ENCODE results near the gene CHD5.

The CHD5 gene

DNA sequence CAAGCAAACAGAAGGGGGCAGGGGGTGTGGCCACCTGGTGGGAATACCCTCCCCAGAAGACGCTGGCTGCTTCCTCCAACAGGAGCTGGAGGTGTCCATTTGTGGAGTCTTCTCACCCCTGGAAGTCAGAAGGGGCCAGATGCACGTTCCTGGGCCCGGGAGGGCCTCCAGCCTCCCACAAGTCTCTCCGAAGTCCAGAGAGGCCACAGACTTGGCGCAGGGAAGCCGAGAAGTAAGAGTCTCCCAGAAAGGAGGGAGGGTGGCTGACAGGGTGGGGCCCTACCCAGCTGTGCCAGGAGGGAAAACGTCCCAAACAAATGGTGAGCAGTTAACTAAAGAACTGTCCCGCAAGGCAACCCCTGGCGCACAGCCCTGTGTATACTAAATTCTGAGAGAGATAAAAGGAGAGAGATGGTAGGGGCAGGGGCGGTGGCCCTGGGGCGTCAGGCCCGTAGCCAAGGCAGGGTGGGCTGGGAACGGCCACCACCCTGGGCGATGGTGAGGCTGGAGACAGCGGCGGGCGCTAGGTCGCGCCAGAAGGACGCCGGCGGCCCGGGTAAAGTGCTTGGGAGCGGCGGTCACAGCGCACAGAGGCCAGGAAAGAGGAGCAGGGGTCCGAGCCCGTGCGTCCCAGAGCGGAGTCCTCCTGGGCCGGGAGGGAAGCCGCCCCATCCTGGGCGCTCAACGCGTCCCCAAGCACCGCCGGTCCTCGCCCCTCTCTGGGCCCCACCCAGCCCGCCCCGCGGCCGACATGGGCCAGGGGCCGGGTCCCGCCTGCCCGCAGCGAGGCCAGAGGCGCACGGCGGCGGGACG lies 1.2 kb downstream of the CHD5 start:
- no peak for DNase-seq
- intact Hi-C loops (cut with DNase I), result no loop called here

DNA sequence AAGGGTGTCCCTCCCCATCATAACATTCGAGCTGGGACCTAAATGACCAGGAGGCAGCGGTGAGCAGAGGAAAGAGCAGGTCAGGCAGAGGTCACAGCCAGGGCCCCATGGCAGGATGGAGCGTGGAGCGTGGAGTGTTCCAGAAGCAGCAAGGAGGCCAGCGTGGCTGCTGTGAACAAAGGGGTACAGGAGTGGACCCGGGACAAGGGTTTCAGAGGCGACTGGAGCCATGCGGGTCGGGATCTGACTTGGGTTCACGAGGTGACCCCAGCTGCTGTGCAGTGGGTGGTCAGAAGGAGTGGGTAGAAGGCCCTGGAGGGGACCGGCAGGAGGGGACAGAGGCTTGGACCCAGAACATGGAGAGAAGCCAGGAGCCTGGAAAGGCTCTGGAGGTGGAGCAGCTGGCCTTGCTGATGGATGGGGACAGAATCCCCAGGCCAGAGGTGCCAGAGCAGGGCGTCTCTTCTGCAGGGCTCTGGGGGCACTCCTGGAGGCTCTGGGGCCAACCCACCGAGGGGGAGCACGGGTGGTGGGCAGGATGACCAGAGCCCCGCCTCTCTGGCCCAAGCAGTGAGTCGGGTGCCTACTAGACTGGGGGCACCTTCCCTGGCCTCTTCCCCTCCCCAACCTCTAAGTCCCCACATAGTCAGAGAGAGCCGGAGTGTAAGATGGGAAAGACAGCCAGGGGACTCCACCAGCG lies 2.3 kb downstream of the CHD5 start:
- no peak for DNase-seq
- intact Hi-C loops (cut with DNase I), result no loop called here

DNA sequence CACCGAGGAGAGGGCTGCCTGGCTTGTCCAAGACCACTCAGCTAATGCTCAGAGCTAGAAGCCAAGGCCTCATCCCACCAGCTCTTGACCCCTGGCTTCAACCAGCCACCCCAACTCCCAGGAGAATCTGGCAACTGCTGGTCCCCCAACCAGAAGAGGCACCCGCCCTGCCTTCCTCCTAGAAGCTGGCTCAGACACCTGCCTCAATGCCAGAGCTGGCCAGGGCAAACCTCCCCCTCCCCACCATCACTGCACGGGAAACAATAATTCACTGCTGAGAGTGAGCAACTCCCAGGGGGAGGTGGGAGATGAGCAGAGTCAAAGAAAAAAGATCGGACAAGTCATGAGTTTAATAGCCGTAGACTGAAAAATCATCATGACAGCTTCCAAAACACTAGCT lies 3.3 kb downstream of the CHD5 start:
- intact Hi-C loops (cut with DNase I), result no loop called here
- DNase-seq, result no peak

DNA sequence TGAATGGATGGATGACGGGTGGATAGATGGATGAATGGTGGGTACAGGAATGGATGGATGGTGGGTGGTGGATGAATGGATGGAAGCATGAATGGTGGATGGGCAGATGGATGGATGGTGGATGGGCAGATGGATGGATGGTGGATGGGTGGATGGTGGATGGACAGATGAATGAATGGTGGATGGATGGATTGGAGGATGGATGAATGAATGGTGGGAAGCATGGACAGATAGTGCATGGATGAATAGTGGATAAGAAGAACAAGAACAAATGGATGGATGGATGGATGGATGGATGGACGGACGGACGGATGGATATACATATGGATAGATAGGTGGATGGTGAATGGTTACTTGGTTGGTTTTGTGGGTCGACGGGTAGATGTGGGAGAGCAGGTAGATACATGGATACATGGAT lies 4.7 kb downstream of the CHD5 start:
- intact Hi-C loops (cut with DNase I), result no loop called here

DNA sequence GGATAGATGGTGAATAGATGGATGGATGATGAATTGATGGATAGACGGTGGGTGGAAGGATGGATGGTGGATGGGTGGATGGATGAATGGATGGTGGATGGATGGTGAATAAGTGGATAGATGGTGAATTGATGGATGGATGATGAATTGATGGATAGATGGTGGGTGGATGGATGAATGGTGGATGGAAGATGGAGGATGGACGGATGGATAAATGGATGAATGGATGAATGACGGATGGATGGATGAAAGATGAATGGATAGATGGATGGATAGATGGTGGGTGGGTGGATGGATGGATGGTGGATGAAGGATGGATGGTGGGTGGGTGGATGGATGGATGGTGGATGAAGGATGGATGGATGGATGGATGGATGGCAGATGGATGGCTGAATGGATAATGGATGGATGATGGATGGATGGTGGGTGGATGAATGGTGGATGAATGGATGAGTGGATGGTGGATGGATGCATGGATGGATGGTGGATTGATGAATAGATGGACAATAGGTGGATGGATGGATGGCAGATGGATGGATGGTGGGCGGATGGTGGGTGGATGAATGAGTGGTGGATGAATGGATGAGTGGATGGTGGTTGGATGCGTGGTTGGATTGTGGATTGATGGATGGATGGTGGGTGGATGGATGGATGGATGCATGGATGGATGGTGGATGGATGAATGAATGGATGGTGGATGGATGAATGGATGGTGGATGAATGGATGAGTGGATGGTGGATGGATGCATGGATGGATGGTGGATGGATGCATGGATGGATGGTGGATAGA lies 5.3 kb downstream of the CHD5 start:
- no peak for DNase-seq
- intact Hi-C loops (cut with DNase I), result no loop called here

More for the DNA sequence above, 4.7 kb downstream of the CHD5 start:
- DNase-seq, result no peak

DNA sequence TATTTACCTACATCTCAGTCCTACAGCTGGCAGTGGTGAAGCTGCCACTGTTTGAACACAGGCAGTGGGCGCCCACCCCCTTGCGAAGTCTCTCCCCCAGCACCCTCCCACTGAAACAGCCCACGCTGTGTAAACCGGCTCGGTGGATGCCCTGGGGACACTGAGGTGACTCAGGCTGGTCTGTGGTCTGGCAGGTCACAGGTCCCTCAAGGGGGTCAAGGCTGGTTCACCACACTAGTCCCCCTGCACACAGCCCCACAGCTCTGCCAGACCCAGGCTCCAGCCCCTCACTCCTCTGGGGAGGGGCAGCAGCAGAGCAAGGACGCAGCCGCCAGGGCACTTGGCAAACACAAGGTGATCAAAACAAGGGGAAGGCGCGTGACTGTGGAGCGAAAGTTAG lies 7.6 kb downstream of the CHD5 start:
- no peak for DNase-seq
- intact Hi-C loops (cut with DNase I), result no loop called here

DNA sequence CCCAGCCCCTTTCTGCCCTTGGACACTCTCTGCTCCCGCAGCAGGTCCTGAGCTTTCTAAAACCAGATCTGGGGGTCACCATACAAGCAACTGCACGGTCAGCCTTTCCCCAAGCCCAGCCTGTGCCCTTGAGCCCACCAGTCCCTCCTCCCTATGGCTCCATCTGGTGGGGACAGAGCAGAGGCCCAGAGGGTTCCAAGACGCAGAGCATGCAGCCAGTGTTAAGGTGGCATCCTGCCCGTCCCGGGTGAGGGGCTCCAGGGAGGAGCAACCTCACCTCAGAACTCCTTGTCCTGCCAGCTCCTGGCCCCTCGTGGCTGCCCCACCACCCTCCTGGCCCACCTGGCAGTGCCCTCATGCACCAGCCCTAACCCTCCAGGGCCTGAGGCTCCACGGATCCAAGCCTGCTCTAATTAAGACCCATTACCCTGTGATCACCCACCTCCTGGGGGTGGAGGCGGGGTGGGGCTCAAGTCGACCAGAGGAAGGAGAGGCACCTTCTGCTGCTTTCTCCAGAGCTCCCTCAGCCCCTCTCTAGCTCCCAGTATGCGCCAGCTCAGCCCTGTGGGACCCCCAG lies 8.5 kb downstream of the CHD5 start:
- no peak for DNase-seq
- intact Hi-C loops (cut with DNase I), result no loop called here

DNA sequence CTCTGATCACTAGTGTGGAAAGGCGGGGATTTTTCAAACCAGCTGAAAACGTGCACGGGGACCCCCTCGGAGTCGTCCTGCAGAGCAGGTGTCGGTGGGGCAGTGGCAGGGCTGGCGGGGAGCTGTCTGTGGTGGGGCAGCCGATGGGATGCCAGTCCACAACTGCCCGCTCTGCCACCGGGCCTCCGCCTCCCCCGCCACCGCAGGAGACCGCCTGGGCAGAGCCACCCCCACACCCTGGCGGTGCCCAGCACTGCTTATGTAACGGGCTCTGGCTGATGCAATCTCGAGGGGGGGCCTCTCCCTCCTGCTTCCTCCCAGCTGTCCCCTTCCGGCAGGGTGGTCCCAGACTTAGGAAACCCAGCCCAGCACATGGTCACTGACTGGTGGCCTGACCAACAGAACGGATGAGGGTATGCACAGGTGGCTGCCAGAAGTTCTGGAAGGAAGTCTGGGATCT lies 9.3 kb downstream of the CHD5 start:
- peak in 10 of 42 donors; percentile 25 to 71 (median 37) for DNase-seq
- intact Hi-C loops (cut with DNase I), result no loop called here

DNA sequence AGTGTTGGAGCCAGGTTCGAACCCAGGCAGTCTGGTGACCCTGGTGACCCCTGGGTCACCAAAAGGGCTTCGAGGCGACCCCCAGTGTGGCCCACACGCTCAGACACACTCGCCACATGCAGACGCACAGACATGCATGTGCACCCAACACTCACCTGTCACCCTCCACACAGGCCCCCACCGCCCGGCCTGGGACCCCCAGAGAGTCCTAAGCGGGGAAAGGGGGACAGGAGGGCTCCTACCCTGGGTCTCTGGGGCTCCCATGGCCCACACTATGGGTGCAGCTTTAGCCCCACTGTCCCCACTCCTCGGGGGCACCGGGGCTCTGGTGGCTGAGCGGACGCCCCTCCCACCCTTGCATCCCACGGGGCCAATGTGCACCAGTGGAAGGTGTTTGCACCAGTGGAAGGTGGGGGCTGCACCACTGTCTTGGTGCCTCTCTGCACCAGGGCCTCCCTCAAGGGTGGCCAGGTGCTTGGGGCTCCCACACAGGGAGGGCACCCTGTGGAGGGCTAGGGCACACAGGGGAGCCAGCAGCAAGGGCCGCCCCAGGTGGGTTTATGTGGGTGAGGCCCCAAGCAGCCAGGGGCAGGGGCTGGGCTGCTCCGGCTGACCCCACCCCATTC lies 9.9 kb downstream of the CHD5 start:
- intact Hi-C loops (cut with DNase I), result no loop called here
- no peak for DNase-seq

DNA sequence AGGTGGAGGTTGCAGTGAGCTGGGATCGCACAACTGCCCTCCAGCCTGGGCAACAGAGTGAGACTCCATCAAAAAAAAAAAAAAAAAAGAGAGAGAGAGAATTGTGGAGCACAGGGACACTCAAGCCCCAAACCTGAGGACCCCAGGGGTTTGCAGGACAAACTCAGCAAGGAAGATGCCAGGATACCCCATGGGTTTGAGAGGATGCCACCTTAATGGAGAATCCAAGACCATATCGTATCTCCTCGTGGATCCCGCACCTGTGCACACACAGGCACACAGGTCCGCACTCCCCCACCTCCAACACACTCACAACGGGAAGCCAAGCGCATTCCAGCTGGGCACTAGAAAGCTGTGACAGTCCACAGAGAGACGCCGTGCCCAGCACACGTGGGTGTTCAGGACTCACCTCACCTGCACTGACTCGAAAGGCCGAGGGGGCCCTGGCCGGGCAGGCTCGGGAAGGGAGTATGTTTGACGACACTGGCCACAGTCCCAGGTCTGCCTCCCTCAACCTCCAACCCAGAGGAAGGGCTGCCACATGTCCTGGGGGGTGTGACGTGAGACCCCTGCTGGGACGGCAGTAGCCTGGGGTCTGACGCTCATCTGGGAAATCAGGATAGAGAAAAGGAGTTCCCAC lies 11.1 kb downstream of the CHD5 start:
- intact Hi-C loops (cut with DNase I), result no loop called here
- no peak for DNase-seq

DNA sequence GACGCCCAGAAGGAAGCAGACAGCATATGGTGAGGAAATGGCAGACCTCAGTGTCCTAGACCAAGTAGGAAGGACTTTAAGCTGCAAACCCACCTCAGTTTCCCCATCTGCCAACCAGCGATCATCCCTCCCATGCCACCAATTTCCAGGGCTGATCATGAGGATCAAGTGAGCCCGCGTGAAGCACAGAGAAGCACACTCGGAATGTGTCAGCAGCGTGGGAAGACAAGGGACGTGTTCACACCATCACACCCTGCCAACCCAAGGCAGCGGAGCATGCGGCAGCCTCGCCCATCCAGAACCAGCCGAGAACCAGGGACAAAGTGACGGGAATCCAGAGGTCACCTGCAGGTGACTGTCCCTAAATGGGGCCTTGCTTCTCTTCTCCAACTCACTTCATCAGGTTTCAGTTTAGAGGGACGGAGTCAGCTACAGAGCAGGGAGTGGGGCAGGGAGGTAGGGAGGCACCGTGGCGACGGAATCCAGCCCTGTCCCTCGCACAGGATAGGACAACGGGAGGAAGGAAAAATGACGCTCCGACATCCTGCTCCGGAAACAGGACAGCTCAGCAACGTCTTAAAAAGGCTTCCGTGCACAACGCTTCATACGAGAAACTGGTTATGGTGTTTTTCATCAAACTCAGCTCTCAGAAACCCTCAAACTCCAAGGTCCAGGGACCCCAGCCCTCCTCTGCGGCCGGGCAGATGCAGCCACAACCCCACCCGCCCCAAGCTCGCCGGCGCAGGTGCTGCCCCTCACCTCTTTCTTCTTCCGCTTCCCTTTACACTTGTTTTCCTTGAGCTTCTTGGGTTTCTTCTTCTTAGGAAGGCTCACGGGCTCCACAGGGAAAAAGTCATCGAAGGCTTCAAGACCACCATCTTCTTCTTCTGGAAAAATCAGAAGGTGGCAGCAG lies 12.5 kb downstream of the CHD5 start:
- no peak for DNase-seq
- intact Hi-C loops (cut with DNase I), result no loop called here

DNA sequence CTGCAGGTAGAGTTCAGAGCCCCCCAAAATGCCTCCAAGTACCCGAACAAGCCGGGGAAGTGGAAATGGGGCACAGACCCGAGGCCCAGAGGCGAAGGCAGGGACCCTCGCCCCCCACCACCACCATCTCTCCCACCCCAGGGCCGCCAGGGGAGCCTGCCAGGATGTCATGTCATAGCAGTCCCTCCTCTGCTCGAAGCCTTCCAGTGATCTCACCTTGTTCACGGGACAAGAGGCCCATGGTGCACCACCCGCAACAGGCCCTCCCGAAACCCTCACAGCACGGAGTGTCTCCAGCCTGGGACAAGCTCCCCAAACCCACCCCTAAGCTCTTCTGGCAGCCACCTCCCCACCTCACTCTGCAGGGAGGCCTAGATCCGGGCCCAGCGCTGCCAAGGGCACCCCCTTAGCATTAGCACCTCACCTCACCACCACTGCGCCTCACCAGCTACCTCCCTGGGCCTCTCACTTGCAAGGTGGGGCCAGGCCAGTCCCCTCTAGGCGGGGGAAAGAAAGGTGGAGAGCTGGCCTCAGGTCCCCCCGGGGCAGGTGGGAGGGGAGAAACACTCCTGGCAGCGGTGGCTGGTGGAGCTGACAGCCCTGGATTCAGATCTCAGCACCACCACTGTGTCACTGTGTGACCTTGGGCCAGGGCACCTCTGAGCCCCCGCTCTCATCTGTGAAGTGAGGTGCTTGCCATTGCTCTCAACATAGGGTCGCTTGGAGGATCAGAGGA lies 13.3 kb downstream of the CHD5 start:
- intact Hi-C loops (cut with DNase I), result no loop called here
- DNase-seq, result no peak

DNA sequence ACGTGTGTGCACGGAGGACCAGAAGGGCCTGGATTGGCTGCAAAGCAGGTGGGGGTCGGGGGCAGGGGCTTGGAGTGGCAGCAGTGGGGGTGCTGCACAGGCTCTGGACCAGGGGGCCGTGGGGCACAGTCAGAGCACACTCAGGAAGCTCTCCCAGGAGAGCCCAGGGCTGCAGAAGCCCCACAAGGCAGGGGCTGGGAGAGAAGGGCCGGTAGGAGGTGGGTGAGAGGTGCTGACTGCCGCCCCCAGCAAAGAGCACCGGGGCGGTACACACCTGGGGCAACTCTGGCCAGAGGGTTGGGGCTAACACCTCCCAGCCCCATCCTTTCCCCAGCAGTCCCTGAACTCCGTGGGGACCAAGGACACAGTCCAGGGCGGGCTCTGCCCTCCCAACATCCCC lies 13.9 kb downstream of the CHD5 start:
- no peak for DNase-seq
- intact Hi-C loops (cut with DNase I), result no loop called here

DNA sequence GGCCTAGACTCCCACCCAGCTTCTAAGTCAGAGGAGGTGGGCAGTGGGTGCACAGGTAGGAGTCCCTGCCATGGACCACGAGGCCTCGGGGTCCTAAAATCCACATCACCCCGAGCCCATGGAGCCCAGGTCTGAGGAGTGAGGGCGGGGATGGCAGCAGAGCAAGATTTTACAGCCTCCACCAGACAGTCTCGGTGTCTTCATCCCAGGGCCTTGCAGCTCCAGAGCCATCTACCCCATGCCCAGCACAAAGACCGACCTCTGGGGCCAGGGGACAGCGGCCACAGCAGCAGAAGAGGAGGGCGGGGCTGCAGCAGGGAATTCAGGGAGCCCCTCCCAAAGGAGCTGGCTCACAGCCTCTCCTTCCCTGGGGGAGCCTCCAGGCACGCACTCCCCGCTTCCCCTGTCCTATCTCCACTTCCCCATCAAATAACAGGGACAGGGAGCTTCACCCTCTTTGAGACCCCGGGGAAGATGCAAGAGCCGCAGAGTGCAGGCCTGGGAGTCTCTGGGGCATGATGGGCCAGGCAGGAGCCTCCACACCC lies 14.6 kb downstream of the CHD5 start:
- DNase-seq, result no peak
- intact Hi-C loops (cut with DNase I), result no loop called here

DNA sequence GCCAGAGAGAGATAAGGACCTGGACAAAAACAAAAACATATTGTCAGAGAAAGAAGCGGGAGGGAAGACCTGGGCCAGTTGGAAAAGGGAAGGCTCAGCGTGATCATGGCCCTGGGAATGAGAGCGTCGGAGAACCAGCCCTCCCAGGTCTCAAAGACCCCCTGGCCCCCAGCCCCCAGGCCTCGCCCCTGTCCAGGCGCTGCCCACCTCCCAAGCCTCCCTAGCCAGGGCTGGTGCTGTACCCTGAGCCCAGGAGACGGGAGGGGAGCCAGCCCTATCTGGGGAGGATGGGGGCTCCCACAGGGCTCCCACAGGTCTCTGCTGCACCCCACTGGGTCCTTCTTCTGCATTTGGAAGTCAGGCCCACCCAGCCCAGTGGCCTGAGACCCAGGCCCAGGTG lies 15.1 kb downstream of the CHD5 start:
- no peak for DNase-seq
- intact Hi-C loops (cut with DNase I), result no loop called here

DNA sequence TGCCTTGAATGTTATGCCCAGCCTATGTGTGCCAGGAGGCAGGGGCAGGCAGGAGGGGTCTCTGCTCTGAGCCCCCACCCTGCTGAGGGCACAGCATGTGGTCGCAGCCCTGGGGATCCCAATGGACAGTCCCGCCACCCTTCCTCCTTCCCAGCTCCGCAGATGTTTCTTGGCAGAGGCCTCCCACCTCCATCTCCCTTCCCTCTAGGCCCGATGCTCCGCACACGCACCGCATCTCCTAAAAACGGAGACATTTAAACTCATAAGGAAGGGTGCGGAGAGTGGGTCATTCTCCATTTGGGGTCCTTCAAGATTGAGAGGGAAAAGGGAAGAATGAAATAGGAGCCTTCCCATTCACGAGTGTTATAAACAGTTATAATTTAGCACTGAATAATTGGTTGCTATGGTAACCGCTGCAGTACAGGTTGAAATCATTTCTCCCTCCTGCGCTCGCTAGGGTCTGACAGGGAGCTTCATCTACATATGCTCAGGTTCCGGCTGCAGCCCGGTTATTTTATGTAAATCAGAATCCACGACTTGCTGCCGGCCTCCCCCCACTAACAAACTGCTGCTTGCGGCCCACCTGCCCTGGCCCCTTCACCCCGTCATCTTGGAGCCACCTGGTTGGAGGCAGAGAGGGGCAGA lies 16.0 kb downstream of the CHD5 start:
- DNase-seq, result peak in 27 of 42 donors; percentile 22 to 83 (median 50)

More for the DNA sequence above, 16.0 kb downstream of the CHD5 start:
- intact Hi-C loops (cut with DNase I), result no loop called here
